HG03575 (cell line): ENCODE data around the gene CCSER1.
"Not testable (repeated sequence)": the region's sequence is repeated elsewhere in the genome, so short reads cannot be mapped to it uniquely, and the experiment has no call there.

Experiments
- ATAC-seq: cut with Tn5 transposase; IDR thresholded peaks from one replicate; pipeline ENCODE4 v1.9.1; 2021; ENCODE audit not compliant: unreplicated experiment, insufficient number of reproducible peaks, low FRiP score; ENCODE audit errors: extremely low read depth

Gene CCSER1

GRCh38 chr4:91598696-91599095 is 1471.5 kb downstream of the CCSER1 start:
- ATAC-seq = no peak

- ATAC-seq = no peak
Measured at GRCh38 chr4:91600301-91600700, 1473.1 kb downstream of the CCSER1 start.

DNA sequence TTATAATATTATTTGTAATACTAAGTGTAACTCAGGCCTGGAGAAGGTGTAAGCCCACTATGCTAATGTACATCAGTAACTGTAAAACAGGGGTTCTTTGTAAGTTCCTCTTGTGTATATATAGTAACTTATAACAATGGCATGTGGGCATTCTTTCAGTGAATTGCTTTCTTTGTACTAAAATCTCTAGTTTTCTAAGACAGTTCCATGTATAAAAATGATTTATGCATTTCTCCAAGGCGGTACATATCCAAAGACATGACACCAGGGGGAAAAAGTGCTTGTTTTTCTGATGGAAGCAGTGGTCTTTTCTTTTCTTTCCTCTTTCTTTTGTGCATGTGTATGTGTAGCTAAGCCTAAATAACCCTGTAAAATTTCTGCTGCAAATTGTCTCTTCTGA is 1474.2 kb downstream of the CCSER1 start:
- ATAC-seq = no peak

DNA sequence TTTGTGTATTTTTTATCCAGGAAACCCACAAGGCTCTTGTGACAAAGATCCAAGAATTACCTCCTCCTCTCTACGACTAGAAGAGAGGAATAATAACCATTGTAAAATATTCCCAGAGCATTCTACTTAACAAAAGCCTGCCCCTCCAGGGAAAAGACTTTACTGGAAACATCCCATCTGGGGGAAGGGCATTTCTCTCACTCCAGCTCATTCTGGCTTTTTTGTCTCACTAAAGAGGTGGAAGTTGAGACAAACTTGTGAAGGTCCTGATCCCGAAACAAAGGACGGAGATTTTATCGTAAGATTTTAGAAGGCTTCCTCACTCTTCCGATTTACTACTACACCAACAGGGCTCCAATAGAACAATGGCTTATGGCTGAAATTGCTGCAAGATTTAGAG is 1484.6 kb downstream of the CCSER1 start:
- no peak for ATAC-seq

DNA sequence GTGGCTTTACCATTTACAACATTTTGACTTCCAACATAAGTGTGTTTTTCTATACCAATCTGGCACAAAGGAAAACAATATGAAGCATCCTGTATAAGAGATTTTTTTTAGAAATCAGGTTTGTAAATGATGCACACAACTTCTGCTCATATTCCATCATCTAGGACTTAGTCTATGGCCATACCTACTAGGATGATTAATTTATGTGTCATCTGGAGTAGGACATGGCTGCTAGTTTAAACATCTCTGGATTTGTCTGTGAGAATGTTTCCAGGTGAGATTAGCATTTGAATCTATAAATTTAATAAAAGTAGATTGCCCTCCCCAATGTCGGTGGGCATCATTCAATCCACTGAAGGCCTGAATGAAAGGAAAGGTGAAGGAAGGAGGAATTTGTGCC is 1493.8 kb downstream of the CCSER1 start:
- ATAC-seq = no peak

GRCh38 chr4:91621446-91621845 is 1494.3 kb downstream of the CCSER1 start:
- no peak for ATAC-seq

DNA sequence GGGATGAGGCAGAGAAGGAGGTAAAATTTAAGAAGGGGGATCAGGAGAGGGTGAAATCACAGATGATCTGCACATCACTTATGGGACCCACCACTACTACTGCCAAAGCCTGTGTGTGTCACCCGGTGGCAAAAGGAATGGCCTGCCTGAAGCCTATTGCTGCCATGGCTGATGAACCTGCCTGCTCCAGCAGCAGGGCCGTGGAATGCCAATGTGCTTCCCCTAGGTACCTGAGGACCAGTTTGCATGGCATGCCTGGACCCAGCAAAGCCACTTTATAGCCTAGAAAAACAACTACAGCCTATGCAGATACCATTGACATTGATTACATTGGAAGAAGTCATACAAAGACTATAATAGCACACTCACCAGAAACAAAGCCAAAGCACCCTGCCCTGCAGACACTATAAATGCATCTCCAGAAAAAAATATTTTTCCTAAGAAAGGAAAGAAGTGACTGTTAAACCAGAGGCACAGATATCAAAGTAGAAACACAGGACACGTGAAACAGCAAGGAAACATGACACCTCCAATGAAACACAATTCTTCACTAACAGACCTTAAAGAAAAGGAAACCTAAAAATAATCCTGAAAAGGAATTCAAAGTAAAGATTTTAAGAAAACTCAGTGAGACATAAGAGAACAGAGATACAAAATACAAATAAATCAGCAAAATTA is 1495.9 kb downstream of the CCSER1 start:
- no peak for ATAC-seq

DNA sequence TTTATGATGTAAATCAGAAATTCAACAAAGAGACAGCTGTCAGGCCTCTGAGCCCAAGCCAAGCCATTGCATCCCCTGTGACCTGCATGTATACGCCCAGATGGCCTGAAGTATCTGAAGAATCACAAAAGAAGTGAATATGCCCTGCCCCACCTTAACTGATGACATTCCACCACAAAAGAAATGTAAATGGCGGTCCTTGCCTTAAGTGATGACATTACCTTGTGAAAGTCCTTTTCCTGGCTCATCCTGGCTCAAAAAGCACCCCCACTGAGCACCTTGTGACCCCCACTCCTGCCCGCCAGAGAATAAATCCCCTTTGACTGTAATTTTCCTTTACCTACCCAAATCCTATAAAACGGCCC is 1496.4 kb downstream of the CCSER1 start:
- not testable (repeated sequence) for ATAC-seq

DNA sequence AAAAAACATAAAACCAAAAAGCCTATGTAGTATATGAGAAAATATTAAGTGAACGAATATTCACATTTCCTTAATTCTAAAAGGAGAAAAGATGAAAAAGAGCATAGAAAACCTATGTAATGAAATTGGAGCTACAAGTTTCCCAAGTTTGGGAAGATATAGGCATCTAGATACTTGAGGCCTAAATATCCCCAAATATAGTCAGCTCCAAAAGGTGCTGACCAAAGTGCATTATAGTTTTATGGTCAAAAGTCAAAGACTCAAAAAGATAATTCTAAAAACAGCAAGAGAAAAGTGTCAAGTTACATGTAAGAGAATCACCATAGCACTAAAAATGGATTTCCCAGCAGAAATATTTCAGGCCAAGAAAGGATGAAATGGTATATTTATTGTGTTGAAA is 1502.9 kb downstream of the CCSER1 start:
- no peak for ATAC-seq

DNA sequence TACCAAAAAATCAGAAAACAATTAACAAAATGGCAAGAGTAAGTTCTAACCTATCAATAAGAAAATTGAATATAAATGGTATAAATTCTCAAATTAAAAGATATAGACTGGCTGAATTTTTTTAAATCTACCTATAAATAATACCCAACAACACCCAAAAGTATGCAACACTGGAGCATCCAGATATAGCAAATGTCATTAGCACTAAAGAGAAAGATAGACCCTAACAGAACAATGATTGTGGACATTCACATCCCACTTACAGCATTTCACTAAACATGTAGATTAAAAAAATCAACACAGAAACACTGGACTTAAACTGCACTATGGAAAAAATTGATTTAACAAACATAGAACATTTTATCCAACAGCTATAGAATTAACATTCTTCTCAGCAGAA is 1503.6 kb downstream of the CCSER1 start:
- ATAC-seq = no peak

- ATAC-seq = no peak
Measured at GRCh38 chr4:91631335-91631734, 1504.1 kb downstream of the CCSER1 start.

GRCh38 chr4:91636083-91636482 is 1508.9 kb downstream of the CCSER1 start:
- ATAC-seq = no peak
